ENCODE data around the gene PMEL. TPM values are rescaled to one million over a fixed set of nuclear protein-coding genes. Genes with fewer than 3 reads are reported as not detected.

Gene PMEL
- total RNA-seq, result 0.36 and 0.40 TPM in 2 replicates

DNA sequence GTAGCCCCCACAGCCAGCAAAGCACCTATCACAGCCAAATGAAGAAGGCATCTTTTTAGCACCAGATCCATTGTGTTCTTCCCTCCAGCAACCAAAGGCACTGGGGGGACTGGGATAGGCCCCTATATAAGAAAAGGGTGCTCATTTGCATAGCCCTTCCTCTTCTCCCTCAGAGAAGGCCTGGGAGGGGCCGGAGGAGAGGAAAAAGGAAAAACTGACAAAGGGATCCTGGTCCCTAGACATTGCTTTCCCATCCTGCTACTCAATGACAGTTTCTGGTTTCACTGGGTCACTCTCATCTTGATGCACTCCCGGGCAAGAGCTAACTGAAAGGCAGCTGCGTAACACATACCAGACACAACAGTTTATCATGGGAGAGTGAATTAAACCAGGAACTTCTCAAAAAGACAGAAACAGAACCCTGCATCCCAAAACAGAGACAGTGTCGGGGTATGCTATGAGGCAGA is at the start of gene PMEL:
Gene PMEL, minus strand, starts transcription at position 102 of the 467 bp plus-strand sequence. Its CDS starts 31 bp downstream, at position 71.

DNA sequence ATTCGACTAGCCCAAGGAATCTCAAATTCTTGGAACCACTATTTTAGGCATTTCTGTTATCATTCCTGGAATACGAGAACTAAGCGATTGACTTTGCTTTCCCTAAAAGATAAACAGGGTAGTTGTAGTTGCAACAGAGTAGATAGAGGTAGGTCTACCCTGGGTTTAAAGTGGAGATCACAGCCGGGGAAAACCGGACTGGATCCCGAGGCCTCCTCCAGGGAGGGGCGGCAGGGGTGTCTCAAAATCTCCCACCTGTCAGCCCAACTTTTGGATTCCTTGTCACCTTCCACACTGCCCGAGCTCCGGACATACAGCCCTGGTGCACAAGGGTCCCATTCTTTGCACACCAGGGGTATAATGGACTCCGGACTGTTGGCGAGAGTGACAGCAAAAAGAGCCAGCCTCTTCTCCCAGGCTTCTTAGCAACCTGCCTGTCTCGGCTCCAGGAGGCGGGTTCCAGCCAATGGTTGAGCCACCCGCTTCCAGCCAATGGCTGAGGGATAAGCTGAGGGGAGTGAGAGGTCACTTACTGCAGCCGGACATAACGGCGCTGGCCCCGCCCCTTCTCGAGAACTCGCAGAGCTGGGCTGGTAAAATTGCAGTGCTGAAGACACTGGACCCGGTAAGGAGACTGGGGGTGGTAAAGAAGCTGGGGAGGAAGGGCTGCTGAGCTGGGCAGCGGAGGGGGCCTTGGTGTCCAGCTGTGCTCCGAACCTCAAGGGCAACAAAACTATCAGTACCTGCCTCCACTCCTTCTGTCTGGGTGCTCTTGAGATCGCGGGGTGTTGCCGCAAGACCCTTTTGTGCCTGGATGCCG is 31.1 kb upstream of the PMEL start, which contains the start of gene SUOX:
Gene SUOX, plus strand, starts transcription at position 562 of the 820 bp plus-strand sequence. CDS start 4,946 bp downstream, outside the sequence.

DNA sequence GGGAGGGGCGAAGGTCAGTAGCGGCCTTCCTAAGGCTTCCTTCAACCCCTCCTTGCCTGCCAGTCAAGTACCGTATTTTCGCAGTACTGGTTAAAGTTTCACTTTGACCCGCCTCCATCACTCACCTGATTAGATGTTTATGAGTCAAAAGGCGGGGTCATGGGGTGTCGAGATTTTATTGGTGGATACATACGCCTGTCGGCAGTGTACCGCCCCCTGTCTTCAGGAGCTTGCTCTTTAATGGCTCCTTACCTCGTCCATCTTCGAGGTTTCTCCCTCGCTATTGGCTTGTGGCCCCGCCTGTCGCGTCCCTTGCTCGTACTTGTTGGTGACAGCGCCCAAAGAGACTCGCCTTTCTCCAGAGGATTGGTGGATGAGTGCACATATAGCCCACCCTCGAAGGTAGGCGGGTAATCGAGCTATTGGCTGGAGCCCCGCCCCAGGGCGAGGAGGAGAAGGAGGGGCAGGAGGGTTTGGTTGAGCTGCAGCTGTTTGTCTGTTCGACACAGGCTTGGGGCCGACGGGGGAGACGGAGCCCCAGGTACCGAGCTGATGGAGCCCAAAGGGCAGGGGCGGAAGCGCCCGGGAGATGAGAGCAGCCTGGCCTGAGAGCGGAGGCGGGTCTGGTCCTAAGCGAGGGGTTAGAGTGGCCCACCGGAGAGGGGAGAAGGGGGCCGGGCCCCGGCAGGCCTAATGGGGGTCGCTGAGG is 7.9 kb upstream of the PMEL start, which contains the start of gene RAB5B:
Gene RAB5B, plus strand, starts transcription at position 480 of the 709 bp plus-strand sequence. CDS start 12,883 bp downstream, outside the sequence.

DNA sequence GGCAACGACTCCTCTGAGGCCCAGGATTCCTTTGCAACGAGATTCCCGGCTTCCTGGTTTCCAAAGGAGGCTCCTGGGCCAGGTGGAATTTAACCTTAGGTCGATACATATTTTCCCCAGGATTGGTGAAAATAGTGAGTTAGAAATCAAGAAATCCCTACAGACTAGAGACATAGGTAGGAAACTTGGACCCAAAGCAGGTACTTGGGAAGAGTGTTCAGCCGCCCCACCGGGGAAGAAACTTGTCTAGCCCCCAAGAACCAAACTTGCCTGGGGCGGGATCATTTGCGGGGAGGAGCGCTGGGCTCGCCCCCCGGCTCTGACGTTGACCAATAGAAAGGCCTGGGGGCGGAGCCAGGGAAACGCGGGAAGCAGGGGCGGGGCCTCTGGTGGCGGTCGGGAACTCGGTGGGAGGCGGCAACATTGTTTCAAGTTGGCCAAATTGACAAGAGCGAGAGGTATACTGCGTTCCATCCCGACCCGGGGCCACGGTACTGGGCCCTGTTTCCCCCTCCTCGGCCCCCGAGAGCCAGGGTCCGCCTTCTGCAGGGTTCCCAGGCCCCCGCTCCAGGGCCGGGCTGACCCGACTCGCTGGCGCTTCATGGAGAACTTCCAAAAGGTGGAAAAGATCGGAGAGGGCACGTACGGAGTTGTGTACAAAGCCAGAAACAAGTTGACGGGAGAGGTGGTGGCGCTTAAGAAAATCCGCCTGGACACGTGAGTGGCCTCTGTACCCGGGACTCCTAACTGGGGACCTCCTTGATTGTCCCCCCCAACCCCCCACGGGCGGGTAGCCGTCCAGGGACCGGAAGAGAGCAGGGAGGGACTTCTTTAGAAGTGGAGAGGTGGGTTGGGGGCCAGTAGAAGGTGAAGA is 803 bp upstream of the PMEL start, which contains the start of gene CDK2:
Gene CDK2, plus strand, starts transcription at position 423 of the 874 bp plus-strand sequence. Its CDS starts 179 bp downstream, at position 602.

DNA sequence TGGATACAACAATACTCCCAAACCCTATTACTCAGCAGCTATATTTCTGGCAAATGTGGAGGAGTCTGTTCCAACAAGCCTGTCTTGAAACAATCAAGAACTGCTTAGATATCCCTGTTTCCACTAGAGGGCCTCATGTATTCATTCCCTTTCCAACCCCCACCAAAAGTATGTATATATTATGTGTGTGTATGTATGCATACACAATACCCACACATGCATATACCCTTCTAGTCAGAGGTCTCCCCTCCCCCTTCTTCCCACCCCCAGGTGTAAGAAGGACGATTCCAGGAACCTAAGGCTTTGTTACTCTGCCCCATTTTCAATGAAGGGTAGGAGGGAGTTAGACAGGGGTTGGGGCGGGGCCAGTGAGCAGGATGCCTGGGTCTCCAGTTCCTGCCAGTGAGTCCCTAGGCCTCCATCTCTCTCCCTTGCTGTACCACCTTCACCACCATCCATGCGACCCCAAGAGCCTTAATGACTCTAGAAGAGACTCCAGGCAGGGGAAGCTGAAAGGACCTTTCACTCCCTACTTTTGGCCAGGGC is 35.0 kb downstream of the PMEL start, which contains the start of gene DGKA:
Gene DGKA, plus strand, starts transcription at position 392 of the 546 bp plus-strand sequence. CDS start 5,342 bp downstream, outside the sequence.

DNA sequence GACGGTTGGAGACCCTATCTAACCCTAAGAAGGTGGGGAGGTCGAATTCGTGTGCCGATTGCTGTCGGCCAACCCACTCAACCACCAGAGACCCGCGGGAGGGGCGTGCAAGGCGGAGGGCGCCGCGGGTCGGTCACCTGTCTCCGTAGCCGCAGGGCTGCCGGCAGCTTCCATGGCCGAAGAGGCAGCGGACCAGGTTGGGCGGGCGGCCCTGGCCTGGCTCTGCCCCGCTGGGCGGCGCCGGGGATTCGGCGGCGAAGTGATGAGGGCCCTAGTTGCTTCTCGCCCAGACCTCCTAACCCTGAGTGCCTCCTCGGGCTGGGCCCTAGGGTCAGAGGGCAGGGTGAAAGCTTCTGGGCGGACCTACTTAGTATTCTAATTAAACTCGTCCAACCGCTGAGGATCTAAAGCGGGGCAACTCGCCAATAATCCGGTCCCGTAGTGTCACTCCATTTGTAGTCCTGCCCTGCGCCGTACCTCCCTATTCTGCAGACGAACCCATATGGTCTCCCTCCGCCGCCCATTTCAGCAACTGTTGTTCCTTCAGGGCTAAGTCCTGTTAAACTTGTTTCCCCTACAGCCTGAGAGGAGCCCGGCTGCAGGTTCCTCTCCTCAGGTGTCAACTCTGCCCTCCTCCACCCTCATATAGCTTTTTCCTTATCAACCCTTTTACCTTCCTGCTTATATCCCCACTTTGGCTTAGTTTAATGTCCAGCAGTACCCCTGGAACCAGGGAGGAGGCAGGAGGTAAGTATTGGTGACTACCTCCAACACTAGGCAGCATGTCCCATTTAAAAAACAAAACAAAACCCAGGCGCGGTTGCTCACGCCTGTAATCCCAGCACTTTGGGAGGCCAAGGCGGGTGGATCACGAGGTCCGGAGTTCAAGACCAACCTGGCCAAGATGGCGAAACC is 38.0 kb downstream of the PMEL start, which contains the start of gene PYM1:
Gene PYM1, minus strand, starts transcription at position 307 of the 915 bp plus-strand sequence. Its CDS starts 133 bp downstream, at position 174.

Other genes starting within 250 kb of the PMEL start
- 46.5 and 50.1 TPM in 2 replicates for gene BLOC1S1, start 250.0 kb downstream of the PMEL start, total RNA-seq
- gene RDH5, start 245.6 kb downstream of the PMEL start, total RNA-seq, result 1.3 and 1.5 TPM in 2 replicates
- 713 and 1,112 TPM in 2 replicates for gene CD63, start 237.0 kb downstream of the PMEL start, total RNA-seq
- 4.5 and 8.6 TPM in 2 replicates for gene GDF11, start 222.9 kb downstream of the PMEL start, total RNA-seq
- gene SARNP, start 148.3 kb downstream of the PMEL start, total RNA-seq, result 97.2 and 125 TPM in 2 replicates
- gene ORMDL2, start 148.0 kb downstream of the PMEL start, total RNA-seq, result 21.3 and 22.2 TPM in 2 replicates
- 32.4 and 43.6 TPM in 2 replicates for gene DNAJC14, start 136.5 kb downstream of the PMEL start, total RNA-seq
- gene MMP19, start 123.1 kb downstream of the PMEL start, total RNA-seq, result 0.36 and 0.53 TPM in 2 replicates
- gene PYM1, start 38.1 kb downstream of the PMEL start, total RNA-seq, result 22.2 and 27.8 TPM in 2 replicates
- 62.8 and 69.4 TPM in 2 replicates for gene DGKA, start 34.9 kb downstream of the PMEL start, total RNA-seq
- gene CDK2, start 788 bp upstream of the PMEL start, total RNA-seq, result 43.2 and 53.2 TPM in 2 replicates
- 57.3 and 71.9 TPM in 2 replicates for gene RAB5B, start 8.0 kb upstream of the PMEL start, total RNA-seq
- gene SUOX, start 31.2 kb upstream of the PMEL start, total RNA-seq, result 19.5 and 24.8 TPM in 2 replicates
- 1.3 and 1.9 TPM in 2 replicates for gene IKZF4, start 55.0 kb upstream of the PMEL start, total RNA-seq
- 1,015 and 1,043 TPM in 2 replicates for gene RPS26, start 75.9 kb upstream of the PMEL start, total RNA-seq
- 0.43 TPM in 1 of 2 replicates, not detected in the other for gene ERBB3, start 114.1 kb upstream of the PMEL start, total RNA-seq
- 284 and 285 TPM in 2 replicates for gene PA2G4, start 138.5 kb upstream of the PMEL start, total RNA-seq
- 2,466 and 4,153 TPM in 2 replicates for gene RPL41, start 150.6 kb upstream of the PMEL start, total RNA-seq
- gene ZC3H10, start 152.2 kb upstream of the PMEL start, total RNA-seq, result 6.2 and 6.5 TPM in 2 replicates
- 259 and 330 TPM in 2 replicates for gene ESYT1, start 162.2 kb upstream of the PMEL start, total RNA-seq
- 51.1 and 67.2 TPM in 2 replicates for gene MYL6B, start 186.5 kb upstream of the PMEL start, total RNA-seq
- gene MYL6, start 192.3 kb upstream of the PMEL start, total RNA-seq, result 1,508 and 2,188 TPM in 2 replicates
- gene SMARCC2, start 223.4 kb upstream of the PMEL start, total RNA-seq, result 72.1 and 75.0 TPM in 2 replicates